Measurements from ENCODE around the gene VPS13D. TPM values are rescaled to one million over a fixed set of nuclear protein-coding genes. Genes with fewer than 3 reads are reported as not detected.

VPS13D gene
- total and polyA plus RNA-seq, 10 of the 15 experiments (the other 5 are each of a cell fraction or from before 2014, with no cell fraction given) = 1.4 to 16.9 (median 8.5) TPM

DNA sequence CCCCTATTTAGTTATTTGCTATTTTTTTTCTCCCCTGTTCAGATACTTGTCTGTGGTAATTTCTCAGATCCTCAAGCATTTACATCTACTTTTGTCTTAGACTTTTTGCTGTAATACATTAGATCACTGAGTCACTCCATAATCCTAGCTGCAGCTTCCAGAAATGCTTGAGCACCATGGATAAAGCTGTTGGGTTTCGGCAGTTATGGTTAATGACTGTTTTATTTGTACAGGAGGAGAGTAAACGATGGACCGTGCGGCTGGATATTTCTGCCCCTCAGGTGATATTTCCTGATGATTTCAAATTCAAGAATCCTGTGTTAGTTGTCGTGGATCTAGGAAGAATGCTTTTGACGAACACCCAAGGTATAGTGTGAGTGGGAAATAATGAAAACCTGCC, 42.9 kb downstream of the VPS13D start:
- Histone ChIP-seq H3K4me1 (ENCODE audit: control insufficient read depth, insufficient read depth, low read length) (no peaks in the 10 kb centered on the region), H3K79me2 (ENCODE audit: control insufficient read depth, insufficient read depth, low read length) (no peaks in the 10 kb centered on the region), H3K27ac (ENCODE audit: control insufficient read depth, insufficient read depth) (no peak overlapping the region), H3K4me2 (ENCODE audit: control insufficient read depth, insufficient read depth) (no peak overlapping the region), H3K9ac (ENCODE audit: control insufficient read depth, insufficient read depth, low read length) (no peak overlapping the region), H3K27me3 (replicated peaks in 1 of 2; ENCODE audit: control insufficient read depth in 2 of 2, insufficient read depth in 2 of 2, low read length in 1 of 2) (no peaks in the 10 kb centered on the region), H3K36me3 (ENCODE audit: control insufficient read depth in 2 of 2, insufficient read depth in 2 of 2, low read length in 1 of 2) (peaks cover 1 to 25% of the 10 kb centered on the region in 2 experiments), H3K4me3 (no peak overlapping the region), H4K20me1 (ENCODE audit: control insufficient read depth, insufficient read depth) (no peaks in the 10 kb centered on the region), H2AFZ (ENCODE audit: control insufficient read depth, low read depth, low read length) (no peak overlapping the region), H3K9me3 (replicated peaks; ENCODE audit: control insufficient read depth, insufficient read depth, low read length) (no peaks in the 10 kb centered on the region)
- TF ChIP-seq MXI1 (IDR thresholded peaks at IDR 0.05; ENCODE audit: low read depth, low read length) (no peak), ZZZ3 (IDR thresholded peaks at IDR 0.05; ENCODE audit: control insufficient read depth, insufficient read length, low read depth) (no peak), CBX3 (IDR thresholded peaks at IDR 0.05; ENCODE audit: borderline replicate concordance, low read depth) (no peak), NFYA (IDR thresholded peaks at IDR 0.05; ENCODE audit: borderline replicate concordance, low read depth, low read length) (no peak), PAX5 (IDR thresholded peaks at IDR 0.05; ENCODE audit: borderline replicate concordance, low read depth, low read length) (no peak), JUND (IDR thresholded peaks at IDR 0.05; ENCODE audit: low read depth, low read length) (no peak)
- TF ChIP-seq, protein P1, sequence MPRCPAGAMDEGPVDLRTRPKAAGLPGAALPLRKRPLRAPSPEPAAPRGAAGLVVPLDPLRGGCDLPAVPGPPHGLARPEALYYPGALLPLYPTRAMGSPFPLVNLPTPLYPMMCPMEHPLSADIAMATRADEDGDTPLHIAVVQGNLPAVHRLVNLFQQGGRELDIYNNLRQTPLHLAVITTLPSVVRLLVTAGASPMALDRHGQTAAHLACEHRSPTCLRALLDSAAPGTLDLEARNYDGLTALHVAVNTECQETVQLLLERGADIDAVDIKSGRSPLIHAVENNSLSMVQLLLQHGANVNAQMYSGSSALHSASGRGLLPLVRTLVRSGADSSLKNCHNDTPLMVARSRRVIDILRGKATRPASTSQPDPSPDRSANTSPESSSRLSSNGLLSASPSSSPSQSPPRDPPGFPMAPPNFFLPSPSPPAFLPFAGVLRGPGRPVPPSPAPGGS (IDR thresholded peaks at IDR 0.05; ENCODE audit: borderline replicate concordance, insufficient read depth, low read depth, low read length, poor library complexity, severe bottlenecking) = no peak
- TF ChIP-seq, protein P2, sequence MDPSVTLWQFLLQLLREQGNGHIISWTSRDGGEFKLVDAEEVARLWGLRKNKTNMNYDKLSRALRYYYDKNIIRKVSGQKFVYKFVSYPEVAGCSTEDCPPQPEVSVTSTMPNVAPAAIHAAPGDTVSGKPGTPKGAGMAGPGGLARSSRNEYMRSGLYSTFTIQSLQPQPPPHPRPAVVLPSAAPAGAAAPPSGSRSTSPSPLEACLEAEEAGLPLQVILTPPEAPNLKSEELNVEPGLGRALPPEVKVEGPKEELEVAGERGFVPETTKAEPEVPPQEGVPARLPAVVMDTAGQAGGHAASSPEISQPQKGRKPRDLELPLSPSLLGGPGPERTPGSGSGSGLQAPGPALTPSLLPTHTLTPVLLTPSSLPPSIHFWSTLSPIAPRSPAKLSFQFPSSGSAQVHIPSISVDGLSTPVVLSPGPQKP (IDR thresholded peaks at IDR 0.05; ENCODE audit: low read depth, low read length) = no peak
- ChIA-PET CTCF (interaction anchor here (0.6 to 10.7 kb wide), 17 partner anchors 8 to 436 kb away, joined by 3 to 74 read pairs (median 3); partner anchors contain the start of gene DHRS3), RAD21 (ENCODE audit: unreplicated experiment) (interaction anchor here (0.8 to 3.6 kb wide), 7 partner anchors 37 to 386 kb away, joined by 3 to 25 read pairs (median 5); partner anchors contain the start of gene DHRS3), POLR2A (interaction anchor here (0.7 kb wide), 1 partner anchor 153 kb away, joined by 3 read pairs; no protein-coding TSS in a partner anchor), SMC1A (ENCODE audit: uncharacterized antibody, unreplicated experiment) (interaction anchor here (0.7 to 2.6 kb wide), 17 partner anchors 8 to 386 kb away, joined by 3 to 14 read pairs (median 4); partner anchors contain the start of gene DHRS3)
- intact Hi-C loops (cut with micrococcal nuclease; ENCODE audit: unreplicated experiment) = loop anchor here (1.0 kb wide), 1 partner anchor 348 kb away; no protein-coding TSS in a partner anchor
- no peak for FAIRE-seq
- BruUV-seq (replicated peaks) = no TSS peak
- in situ Hi-C loops (cut with MboI) = loop anchor here (5.0 kb wide), 1 partner anchor 345 kb away; the partner anchor contains the start of gene DHRS3
- DNase-seq (ENCODE audit: low read depth, low spot score) = no peak
- 99% methylated on average over 6 of the region's 6 CpGs for WGBS (ENCODE audit: insufficient coverage, insufficient replicate concordance, low lambda C conversion rate, missing lambda C conversion rate)
- ATAC-seq = no peak
